ENCODE results near the gene CXCR1. TPM values are rescaled to one million over a fixed set of nuclear protein-coding genes. Genes with fewer than 3 reads are reported as not detected.

The CXCR1 gene
- total RNA-seq, 6 experiments from 2014 or later: not detected

DNA sequence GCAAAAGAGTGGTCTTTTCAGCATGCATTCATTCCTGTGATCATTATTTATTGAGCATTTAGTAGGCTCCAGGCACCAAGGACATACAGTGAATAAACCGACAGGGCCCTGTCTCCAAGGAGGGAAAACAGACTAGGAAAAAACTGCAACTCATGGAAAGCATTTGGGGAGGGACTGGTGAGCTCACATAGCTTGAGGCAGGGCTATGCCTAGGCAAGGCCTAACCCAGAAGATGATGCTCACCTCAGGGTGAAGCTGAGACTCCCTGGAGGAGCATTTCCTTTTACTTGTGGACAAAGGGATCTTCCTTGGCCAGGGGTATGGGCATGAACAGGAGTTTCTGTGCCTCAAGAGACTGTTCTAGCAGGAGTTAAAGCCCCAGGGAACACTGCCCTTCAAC, 3.9 kb downstream of the CXCR1 start:
- Mint-ChIP-seq H3K4me3 (no peak overlapping the region), H3K9me3 (no peaks in the 10 kb centered on the region), H3K36me3 (ENCODE audit: low read depth) (no peaks in the 10 kb centered on the region), H3K4me1 (ENCODE audit: low read depth) (peaks cover 3% of the 10 kb centered on the region; the same call in 1 of the 2 replicates), H3K27me3 (ENCODE audit: insufficient read depth) (peaks cover 64% of the 10 kb centered on the region), H3K27ac (no peak overlapping the region)
- TF ChIP-seq CTCF (IDR thresholded peaks at IDR 0.05): no peak
- no peak for DNase-seq

GRCh38 chr2:218161644-218162043, 5.1 kb downstream of the CXCR1 start:
- H3K4me3 Mint-ChIP-seq: no peak overlapping the region
- H3K27ac Mint-ChIP-seq: no peak overlapping the region
- no peak for TF ChIP-seq CTCF (IDR thresholded peaks at IDR 0.05)
- peaks cover 75% of the 10 kb centered on the region for H3K27me3 Mint-ChIP-seq (ENCODE audit: insufficient read depth)
- no peaks in the 10 kb centered on the region for H3K4me1 Mint-ChIP-seq (ENCODE audit: low read depth)
- H3K36me3 Mint-ChIP-seq (ENCODE audit: low read depth): no peaks in the 10 kb centered on the region
- H3K9me3 Mint-ChIP-seq: no peaks in the 10 kb centered on the region
- DNase-seq: no peak

GRCh38 chr2:218155953-218156479, 10.7 kb downstream of the CXCR1 start:
- TF ChIP-seq CTCF (IDR thresholded peaks at IDR 0.05): no peak
- Mint-ChIP-seq H3K4me3 (no peak overlapping the region), H3K27me3 (ENCODE audit: insufficient read depth) (peaks cover 55% of the 10 kb centered on the region), H3K36me3 (ENCODE audit: low read depth) (no peaks in the 10 kb centered on the region), H3K9me3 (no peaks in the 10 kb centered on the region), H3K4me1 (ENCODE audit: low read depth) (no peaks in the 10 kb centered on the region), H3K27ac (no peak overlapping the region)
- DNase-seq: no peak

GRCh38 chr2:218152777-218153176, 14.0 kb downstream of the CXCR1 start:
- Mint-ChIP-seq H3K36me3 (ENCODE audit: low read depth) (no peaks in the 10 kb centered on the region), H3K4me1 (ENCODE audit: low read depth) (no peaks in the 10 kb centered on the region), H3K9me3 (no peaks in the 10 kb centered on the region), H3K27me3 (ENCODE audit: insufficient read depth) (peaks cover 54% of the 10 kb centered on the region), H3K4me3 (no peak overlapping the region), H3K27ac (no peak overlapping the region)
- no peak for TF ChIP-seq CTCF (IDR thresholded peaks at IDR 0.05)
- DNase-seq: no peak

GRCh38 chr2:218152172-218152571, 14.6 kb downstream of the CXCR1 start:
- no peaks in the 10 kb centered on the region for H3K36me3 Mint-ChIP-seq (ENCODE audit: low read depth)
- peaks cover 48% of the 10 kb centered on the region for H3K27me3 Mint-ChIP-seq (ENCODE audit: insufficient read depth)
- no peak overlapping the region for H3K27ac Mint-ChIP-seq
- no peak overlapping the region for H3K4me3 Mint-ChIP-seq
- no peaks in the 10 kb centered on the region for H3K4me1 Mint-ChIP-seq (ENCODE audit: low read depth)
- H3K9me3 Mint-ChIP-seq: no peaks in the 10 kb centered on the region
- no peak for TF ChIP-seq CTCF (IDR thresholded peaks at IDR 0.05)
- DNase-seq: no peak
